ENCODE measurements around the gene TRIM14. TPM values are rescaled to one million over a fixed set of nuclear protein-coding genes. Genes with fewer than 3 reads are reported as not detected.
"Not testable (repeated sequence)": the region's sequence is repeated elsewhere in the genome, so short reads cannot be mapped to it uniquely, and the experiment has no call there.

Gene TRIM14
- total RNA-seq, 1 experiment from 2014 or later = 34.5 TPM

- Histone ChIP-seq H3K4me3 (ENCODE audit: low read depth, low read length) (no peak overlapping the region), H3K4me1 (peaks cover 14% of the 10 kb centered on the region), H3K36me3 (ENCODE audit: control insufficient read depth, insufficient read depth, low read length) (peaks cover 7% of the 10 kb centered on the region), H3K9me3 (no peaks in the 10 kb centered on the region), H3K27me3 (replicated peaks; ENCODE audit: control insufficient read depth, insufficient read depth, low read length) (no peaks in the 10 kb centered on the region)
- H3K36me3 Mint-ChIP-seq (ENCODE audit: insufficient read depth, unreplicated experiment) = peaks cover 40% of the 10 kb centered on the region
- no peak for TF ChIP-seq CTCF (IDR thresholded peaks at IDR 0.05; ENCODE audit: insufficient read depth in 1 of 2, low read depth in 1 of 2, low read length in 1 of 2, severe bottlenecking in 1 of 2, unreplicated experiment in 1 of 2)
- no peak overlapping the region for H3K27ac Mint-ChIP-seq (ENCODE audit: unreplicated experiment)
- BruUV-seq (replicated peaks) = no TSS peak
- H3K4me1 Mint-ChIP-seq (ENCODE audit: low read depth, unreplicated experiment) = peaks cover 15% of the 10 kb centered on the region
- no peak overlapping the region for H3K4me3 Mint-ChIP-seq (ENCODE audit: unreplicated experiment)
- no peaks in the 10 kb centered on the region for H3K27me3 Mint-ChIP-seq (ENCODE audit: insufficient read depth, unreplicated experiment)
- CTCF ChIA-PET = interaction anchor here (0.6 kb wide), 1 partner anchor 61 kb away, joined by 4 read pairs; no protein-coding TSS in a partner anchor
- intact Hi-C loops (cut with micrococcal nuclease; ENCODE audit: unreplicated experiment) = no loop called here
- no peaks in the 10 kb centered on the region for H3K9me3 Mint-ChIP-seq (ENCODE audit: unreplicated experiment)
- no peak for DNase-seq
- POLR2A ChIA-PET = no interaction called here
These were observed 5.8 kb upstream of the TRIM14 start for GRCh38 chr9:98124637-98125426.

DNA sequence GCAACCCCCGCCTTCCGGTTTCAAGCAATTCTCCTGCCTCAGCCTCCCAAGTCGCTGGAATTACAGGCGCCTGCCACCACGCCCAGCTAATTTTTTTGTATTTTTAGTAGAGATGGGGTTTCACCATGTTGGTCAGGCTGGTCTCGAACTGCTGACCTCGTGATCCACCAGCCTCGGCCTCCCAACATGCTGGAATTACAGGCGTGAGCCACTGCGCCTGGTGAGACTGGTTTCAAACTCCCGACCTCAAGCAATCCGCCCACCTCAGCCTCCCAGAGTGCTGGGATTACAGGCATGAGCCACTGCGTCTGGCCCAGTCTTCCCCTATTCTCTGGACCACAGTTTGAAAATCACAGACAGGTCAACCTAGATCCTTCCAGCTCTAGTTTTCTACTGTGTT lies 5.1 kb upstream of the TRIM14 start:
- TSS peak; percentile 7 for BruUV-seq (replicated peaks)
- H3K27me3 Mint-ChIP-seq (ENCODE audit: insufficient read depth, unreplicated experiment); H3K4me3 Mint-ChIP-seq (ENCODE audit: unreplicated experiment); intact Hi-C loops (cut with micrococcal nuclease; ENCODE audit: unreplicated experiment); H3K27me3 ChIP-seq (replicated peaks; ENCODE audit: control insufficient read depth, insufficient read depth, low read length); POLR2A ChIA-PET; H3K4me3 ChIP-seq (ENCODE audit: low read depth, low read length); DNase-seq; CTCF ChIA-PET; H3K9me3 ChIP-seq; H3K27ac Mint-ChIP-seq (ENCODE audit: unreplicated experiment); H3K9me3 Mint-ChIP-seq (ENCODE audit: unreplicated experiment); H3K36me3 ChIP-seq (ENCODE audit: control insufficient read depth, insufficient read depth, low read length): not testable (repeated sequence)
- Mint-ChIP-seq H3K36me3 (ENCODE audit: insufficient read depth, unreplicated experiment) (peaks cover 33% of the 10 kb centered on the region), H3K4me1 (ENCODE audit: low read depth, unreplicated experiment) (peaks cover 21% of the 10 kb centered on the region)
- peaks cover 15% of the 10 kb centered on the region for H3K4me1 ChIP-seq

GRCh38 chr9:98121058-98121457 lies 2.0 kb upstream of the TRIM14 start:
- Histone ChIP-seq H3K27me3 (replicated peaks; ENCODE audit: control insufficient read depth, insufficient read depth, low read length) (no peaks in the 10 kb centered on the region), H3K4me3 (ENCODE audit: low read depth, low read length) (no peak overlapping the region), H3K4me1 (peaks cover 26% of the 10 kb centered on the region), H3K9me3 (no peaks in the 10 kb centered on the region), H3K36me3 (ENCODE audit: control insufficient read depth, insufficient read depth, low read length) (no peaks in the 10 kb centered on the region; the same call in 1 of the 2 replicates)
- Mint-ChIP-seq H3K9me3 (ENCODE audit: unreplicated experiment) (no peaks in the 10 kb centered on the region), H3K36me3 (ENCODE audit: insufficient read depth, unreplicated experiment) (peaks cover 15% of the 10 kb centered on the region), H3K27me3 (ENCODE audit: insufficient read depth, unreplicated experiment) (no peaks in the 10 kb centered on the region), H3K27ac (ENCODE audit: unreplicated experiment) (peak overlapping the region; percentile 7), H3K4me1 (ENCODE audit: low read depth, unreplicated experiment) (peaks cover 29% of the 10 kb centered on the region), H3K4me3 (ENCODE audit: unreplicated experiment) (peak overlapping the region; percentile 87)
- no peak for TF ChIP-seq CTCF (IDR thresholded peaks at IDR 0.05; ENCODE audit: insufficient read depth in 1 of 2, low read depth in 1 of 2, low read length in 1 of 2, severe bottlenecking in 1 of 2, unreplicated experiment in 1 of 2)
- intact Hi-C loops (cut with micrococcal nuclease; ENCODE audit: unreplicated experiment) = no loop called here
- no TSS peak for BruUV-seq (replicated peaks)
- DNase-seq = no peak
- ChIA-PET CTCF (interaction anchor here (1.1 kb wide), 1 partner anchor 71 kb away, joined by 3 read pairs; the partner anchor contains the start of gene CORO2A), POLR2A (no interaction called here)

Measured in Caco-2 (cell line).